GM12865 (cell line): Measurements from ENCODE around the gene BEX3.

Source experiments
- DNase-seq: peaks from one replicate; pipeline ENCODE4 v3.0.0; 2010; ENCODE audit warnings: low read depth
- H3K4me3 ChIP-seq: 2 replicates; pipeline ENCODE4 v1.5.1; 2011; ENCODE audit warnings: mild to moderate bottlenecking, low read depth, low read length, control low read depth
- CTCF ChIP-seq: IDR thresholded peaks from 2 replicates; pipeline ENCODE4 v1.5.1; 2011; ENCODE audit warnings: low read length, control low read depth, low read depth, inconsistent platforms; ENCODE audit not compliant: insufficient read depth; ENCODE audit errors: missing control alignments

Gene BEX3

GRCh38 chrX:103361798-103362197 is 14.5 kb upstream of the BEX3 start:
- no peak overlapping the region for H3K4me3 ChIP-seq
- no peak for TF ChIP-seq CTCF
- DNase-seq, result no peak

GRCh38 chrX:103362474-103362873 is 13.9 kb upstream of the BEX3 start:
- DNase-seq, result no peak
- no peak overlapping the region for H3K4me3 ChIP-seq
- TF ChIP-seq CTCF, result no peak

GRCh38 chrX:103363046-103363445 is 13.3 kb upstream of the BEX3 start:
- TF ChIP-seq CTCF, result no peak
- DNase-seq, result no peak
- H3K4me3 ChIP-seq, result no peak overlapping the region

- no peak overlapping the region for H3K4me3 ChIP-seq
- TF ChIP-seq CTCF, result no peak
- DNase-seq, result no peak
These were observed 8.8 kb upstream of the BEX3 start for GRCh38 chrX:103367502-103367901.

- H3K4me3 ChIP-seq, result no peak overlapping the region
- DNase-seq, result no peak
- TF ChIP-seq CTCF, result no peak
These were observed 6.9 kb upstream of the BEX3 start for GRCh38 chrX:103369479-103369878.

- DNase-seq, result no peak
- H3K4me3 ChIP-seq, result no peak overlapping the region
- no peak for TF ChIP-seq CTCF
These were observed 3.5 kb upstream of the BEX3 start for GRCh38 chrX:103372886-103373285.

GRCh38 chrX:103373581-103373980 is 2.8 kb upstream of the BEX3 start:
- H3K4me3 ChIP-seq, result no peak overlapping the region
- no peak for TF ChIP-seq CTCF
- DNase-seq, result no peak
